Left ventricle myocardium inferior (tissue), 1 donor: ENCODE measurements around the gene NFS1. TPM values are rescaled to one million over a fixed set of nuclear protein-coding genes. Genes with fewer than 3 reads are reported as not detected.

Experiments used
- DNase-seq: peaks from one replicate; pipeline ENCODE4 v3.0.0-alpha.2; 2020
- H3K27ac ChIP-seq: fragments of 200-600 bp; replicated peaks from 2 replicates; pipeline ENCODE4 v1.8.0; 2021
- H3K27me3 ChIP-seq: fragments of 200-600 bp; 2 replicates; pipeline ENCODE4 v1.8.0; 2021; ENCODE audit warnings: low read depth
- H3K36me3 ChIP-seq: fragments of 200-600 bp; 2 replicates; pipeline ENCODE4 v1.8.0; 2021
- H3K4me1 ChIP-seq: fragments of 200-600 bp; 2 replicates; pipeline ENCODE4 v1.8.0; 2021
- H3K4me3 ChIP-seq: fragments of 200-600 bp; 2 replicates; pipeline ENCODE4 v1.8.0; 2021; ENCODE audit warnings: mild to moderate bottlenecking, moderate library complexity
- H3K9me3 ChIP-seq: fragments of 200-600 bp; replicated peaks from 2 replicates; pipeline ENCODE4 v1.8.0; 2021
- intact Hi-C: fragments of 100-400 bp; cut with micrococcal nuclease; formaldehyde crosslinking; loops from one replicate; pipeline ENCODE4 v1.11.0; 2022
- total RNA-seq: library from RNA; stranded (reverse); fragmentation: NEBNext Ultra II Directional; extraction: Animal tissue kit (Norgen Biotek cat#: 25700); gene quantifications from one replicate; pipeline ENCODE4 v1.2.1, GENCODE V29; 2021
- TF ChIP-seq, protein P1 (sequence below): fragments of 200-600 bp; IDR thresholded peaks from 2 replicates; pipeline ENCODE4 v1.8.0; 2021; ENCODE audit warnings: antibody characterized with exemption, mild to moderate bottlenecking, borderline replicate concordance
- donor health status: DM: no; HTN: yes; CAD: no; lungs with severe emphysema.

Gene NFS1
- total RNA-seq, 1 donor from 2014 or later: 60.8 TPM

DNA sequence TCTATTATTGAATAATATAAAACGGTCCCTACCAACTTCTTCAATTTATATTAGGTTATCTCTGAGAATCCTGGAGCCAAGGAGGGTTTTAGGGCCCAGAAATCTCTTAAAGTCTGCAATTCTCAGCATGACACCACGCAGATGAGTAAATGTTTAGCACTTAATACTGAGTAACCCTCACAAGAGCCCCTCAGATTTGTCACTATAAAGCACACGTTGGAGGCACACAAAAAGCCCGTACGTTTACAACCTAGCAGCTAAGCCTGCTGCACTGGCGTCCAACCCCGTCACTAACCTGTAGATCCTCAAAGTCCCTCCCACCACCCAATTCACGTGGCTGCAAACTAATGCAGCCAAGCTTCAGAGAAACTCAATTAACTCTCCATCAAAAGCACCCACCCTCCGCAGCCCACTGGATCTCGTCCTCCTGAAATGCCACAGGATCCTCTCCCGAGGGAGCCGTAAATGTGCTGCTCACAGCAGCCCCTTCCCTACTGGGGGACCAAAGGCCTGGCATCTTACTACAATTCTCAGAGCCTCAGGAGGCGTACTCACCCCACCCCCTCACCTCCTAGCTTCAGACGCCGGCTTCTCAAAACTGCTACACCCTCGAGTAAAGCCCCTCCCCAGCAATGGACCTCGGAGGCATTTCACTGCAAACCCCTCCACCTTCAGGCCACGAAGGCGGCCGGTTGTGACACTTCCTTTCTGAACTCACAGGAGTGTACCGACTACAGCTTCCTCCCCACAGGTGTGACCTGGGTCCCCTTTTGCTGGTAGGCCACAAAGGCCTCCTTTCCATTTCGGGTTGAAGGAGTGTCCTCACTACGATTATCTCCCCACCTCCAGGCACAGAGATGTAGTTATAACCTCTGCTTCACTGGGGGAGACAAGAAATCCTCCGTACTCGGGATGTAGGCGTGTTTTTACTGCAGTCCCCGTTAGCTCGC, 35.4 kb downstream of the NFS1 start:
- H3K27ac ChIP-seq: peak overlapping the region; percentile 97
- peaks cover 7% of the 10 kb centered on the region for H3K36me3 ChIP-seq
- H3K4me1 ChIP-seq: peaks cover 63% of the 10 kb centered on the region
- TF ChIP-seq, protein P1, sequence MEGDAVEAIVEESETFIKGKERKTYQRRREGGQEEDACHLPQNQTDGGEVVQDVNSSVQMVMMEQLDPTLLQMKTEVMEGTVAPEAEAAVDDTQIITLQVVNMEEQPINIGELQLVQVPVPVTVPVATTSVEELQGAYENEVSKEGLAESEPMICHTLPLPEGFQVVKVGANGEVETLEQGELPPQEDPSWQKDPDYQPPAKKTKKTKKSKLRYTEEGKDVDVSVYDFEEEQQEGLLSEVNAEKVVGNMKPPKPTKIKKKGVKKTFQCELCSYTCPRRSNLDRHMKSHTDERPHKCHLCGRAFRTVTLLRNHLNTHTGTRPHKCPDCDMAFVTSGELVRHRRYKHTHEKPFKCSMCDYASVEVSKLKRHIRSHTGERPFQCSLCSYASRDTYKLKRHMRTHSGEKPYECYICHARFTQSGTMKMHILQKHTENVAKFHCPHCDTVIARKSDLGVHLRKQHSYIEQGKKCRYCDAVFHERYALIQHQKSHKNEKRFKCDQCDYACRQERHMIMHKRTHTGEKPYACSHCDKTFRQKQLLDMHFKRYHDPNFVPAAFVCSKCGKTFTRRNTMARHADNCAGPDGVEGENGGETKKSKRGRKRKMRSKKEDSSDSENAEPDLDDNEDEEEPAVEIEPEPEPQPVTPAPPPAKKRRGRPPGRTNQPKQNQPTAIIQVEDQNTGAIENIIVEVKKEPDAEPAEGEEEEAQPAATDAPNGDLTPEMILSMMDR: no peak
- intact Hi-C loops: no loop called here
- no peaks in the 10 kb centered on the region for H3K9me3 ChIP-seq
- peak overlapping the region; percentile 86 for H3K4me3 ChIP-seq
- no peak for DNase-seq
- H3K27me3 ChIP-seq: no peaks in the 10 kb centered on the region

DNA sequence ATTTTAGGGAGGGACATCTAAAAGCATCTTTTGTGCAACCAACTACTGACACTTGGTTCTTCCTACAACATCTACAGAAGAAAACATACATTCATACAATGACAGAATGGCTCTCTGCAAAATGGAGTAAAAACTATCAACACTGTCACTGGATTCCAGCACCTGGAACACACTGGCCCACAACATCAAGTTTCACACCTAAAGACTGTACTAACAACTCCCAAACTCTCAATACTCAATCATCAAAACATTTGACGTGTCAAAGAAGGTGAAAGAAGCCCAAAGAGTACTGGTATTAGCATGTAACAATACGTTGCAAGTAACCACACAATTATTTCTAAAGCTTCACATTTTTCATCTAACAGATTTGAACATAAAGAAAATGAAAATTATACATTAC, 36.6 kb downstream of the NFS1 start:
- intact Hi-C loops: no loop called here
- Histone ChIP-seq H3K4me3 (peak overlapping the region; percentile 86), H3K9me3 (no peaks in the 10 kb centered on the region), H3K36me3 (no peaks in the 10 kb centered on the region), H3K27ac (no peak overlapping the region), H3K27me3 (no peaks in the 10 kb centered on the region), H3K4me1 (peaks cover 73% of the 10 kb centered on the region)
- TF ChIP-seq, protein P1: no peak
- DNase-seq: no peak

DNA sequence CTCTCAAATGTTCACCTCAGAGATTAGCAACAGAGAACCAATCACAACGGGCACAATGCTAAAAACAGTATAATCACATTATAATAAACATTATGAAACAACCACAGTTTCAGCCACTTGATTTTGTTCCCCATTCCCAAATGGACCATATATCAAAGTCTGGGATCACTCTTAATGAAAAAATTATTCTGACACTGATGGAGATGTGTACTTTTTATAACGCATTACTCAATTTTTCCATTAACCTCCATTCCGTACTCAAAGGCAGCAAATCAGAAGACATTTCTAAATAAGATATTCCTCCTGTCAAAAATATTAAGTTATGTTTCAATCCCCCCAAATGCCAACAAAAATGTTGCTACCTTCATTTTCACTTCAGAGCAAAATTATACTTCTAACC, 37.2 kb downstream of the NFS1 start:
- no peaks in the 10 kb centered on the region for H3K36me3 ChIP-seq
- H3K9me3 ChIP-seq: no peaks in the 10 kb centered on the region
- TF ChIP-seq, protein P1: no peak
- peak overlapping the region; percentile 86 for H3K4me3 ChIP-seq
- H3K27ac ChIP-seq: no peak overlapping the region
- peaks cover 80% of the 10 kb centered on the region for H3K4me1 ChIP-seq
- intact Hi-C loops: no loop called here
- DNase-seq: no peak
- no peaks in the 10 kb centered on the region for H3K27me3 ChIP-seq

- no peak for DNase-seq
- Histone ChIP-seq H3K27ac (no peak overlapping the region), H3K36me3 (no peaks in the 10 kb centered on the region), H3K27me3 (no peaks in the 10 kb centered on the region), H3K4me3 (peak overlapping the region; percentile 86), H3K9me3 (no peaks in the 10 kb centered on the region), H3K4me1 (peaks cover 88% of the 10 kb centered on the region)
- TF ChIP-seq, protein P1: no peak
- intact Hi-C loops: no loop called here
These were observed 38.1 kb downstream of the NFS1 start for GRCh38 chr20:35661053-35661452.

- Histone ChIP-seq H3K4me1 (peaks cover 92% of the 10 kb centered on the region), H3K36me3 (no peaks in the 10 kb centered on the region), H3K27me3 (no peaks in the 10 kb centered on the region), H3K9me3 (no peaks in the 10 kb centered on the region), H3K4me3 (no peak overlapping the region), H3K27ac (no peak overlapping the region)
- TF ChIP-seq, protein P1: no peak
- intact Hi-C loops: no loop called here
- no peak for DNase-seq
These were observed 38.8 kb downstream of the NFS1 start for GRCh38 chr20:35660122-35660937.
